Keratinocyte (primary cell): ENCODE results near the gene SELENOO. TPM values are rescaled to one million over a fixed set of nuclear protein-coding genes. Genes with fewer than 3 reads are reported as not detected.

Source experiments
- DNase-seq: peaks from one replicate; pipeline ENCODE4 v3.0.0-alpha.2; 2011; ENCODE audit warnings: low read depth, missing footprints, low spot score
- FAIRE-seq: peaks from 2 replicates; lab custom pipeline; 2011; peaks lifted over from hg19 to GRCh38; lab: Jason Lieb, UNC
- H2AFZ ChIP-seq: 2 replicates; pipeline ENCODE4 v1.6.0; 2012; ENCODE audit warnings: low read length, control low read depth, inconsistent platforms; ENCODE audit not compliant: control insufficient read depth
- H3K27ac ChIP-seq: 2 replicates; pipeline ENCODE4 v1.5.1; 2011; ENCODE audit warnings: low read length; ENCODE audit not compliant: control insufficient read depth, insufficient read depth
- H3K27me3 ChIP-seq: 3 replicates; pipeline ENCODE4 v1.6.0; 2011; ENCODE audit warnings: low read length; ENCODE audit not compliant: control insufficient read depth, insufficient read depth; ENCODE audit errors: extremely low read depth
- H3K36me3 ChIP-seq, 2 experiments: 2 replicates in 1 of 2; 3 replicates in 1 of 2; pipeline ENCODE4 v1.5.1; 2011; ENCODE audit warnings: low read length in 2 of 2, mild to moderate bottlenecking in 1 of 2; ENCODE audit not compliant: control insufficient read depth in 2 of 2, insufficient read depth in 2 of 2; ENCODE audit errors: extremely low read depth in 1 of 2
- H3K4me1 ChIP-seq: 3 replicates; pipeline ENCODE4 v1.5.1; 2011; ENCODE audit warnings: low read length; ENCODE audit not compliant: control insufficient read depth, insufficient read depth; ENCODE audit errors: extremely low read depth
- H3K4me2 ChIP-seq: 3 replicates; pipeline ENCODE4 v1.6.0; 2011; ENCODE audit warnings: low read depth, low read length; ENCODE audit not compliant: control insufficient read depth, insufficient read depth; ENCODE audit errors: extremely low read depth
- H3K4me3 ChIP-seq, 3 experiments: fragments of 200-600 bp in 1 of 3; sonication (generic) in 1 of 3; 2 replicates in 2 of 3; 3 replicates in 1 of 3; pipeline ENCODE4 v1.5.1; 2011 to 2016; ENCODE audit warnings: low read length in 3 of 3, mild to moderate bottlenecking in 3 of 3, control low read depth in 2 of 3, inconsistent platforms in 1 of 3, low read depth in 1 of 3, mixed read lengths in 1 of 3, mixed run types in 1 of 3, moderate library complexity in 1 of 3; ENCODE audit not compliant: control insufficient read depth in 2 of 3, insufficient read depth in 2 of 3; ENCODE audit errors: extremely low read depth in 1 of 3
- H3K79me2 ChIP-seq: 2 replicates; pipeline ENCODE4 v1.6.0; 2012; ENCODE audit warnings: low read length; ENCODE audit not compliant: control insufficient read depth, insufficient read depth
- H3K9ac ChIP-seq: 3 replicates; pipeline ENCODE4 v1.6.0; 2011; ENCODE audit warnings: low read length; ENCODE audit not compliant: control insufficient read depth, insufficient read depth; ENCODE audit errors: extremely low read depth
- H3K9me1 ChIP-seq: 3 replicates; pipeline ENCODE4 v1.6.0; 2011; ENCODE audit warnings: low read length; ENCODE audit not compliant: control insufficient read depth, insufficient read depth; ENCODE audit errors: extremely low read depth
- H3K9me3 ChIP-seq: 2 replicates; pipeline ENCODE4 v1.5.1; 2012; ENCODE audit warnings: low read depth, low read length; ENCODE audit not compliant: control insufficient read depth
- H4K20me1 ChIP-seq: 3 replicates; pipeline ENCODE4 v1.6.0; 2011; ENCODE audit warnings: low read length; ENCODE audit not compliant: control insufficient read depth, insufficient read depth; ENCODE audit errors: extremely low read depth
- EZH2 ChIP-seq: IDR thresholded peaks from one replicate; pipeline ENCODE4 v1.6.1; 2012; ENCODE audit warnings: inconsistent platforms, mild to moderate bottlenecking, low read length, moderate library complexity
- dilution Hi-C: fragments of 300-500 bp; cut with MboI; formaldehyde crosslinking; loops from one replicate; pipeline ENCODE4 v1.7.0; 2020; ENCODE audit warnings: low sequenced_read_pairs; ENCODE audit not compliant: extremely low pct_ligation_motif_present
- polyA plus RNA-seq, 5 experiments: library from polyadenylated mRNA; depleted of rRNA in 3 of 5; stranded (reverse) in 3 of 5; stranded (forward) in 1 of 5; unstranded in 1 of 5; fragments of >200 nt; gene quantifications; 1 replicate in 1 of 5; 2 replicates in 3 of 5; 3 replicates in 1 of 5; pipeline versions ENCODE4 v1.2.1 to v1.2.3, GENCODE V29; 2011 to 2012; ENCODE audit warnings: missing spikeins in 2 of 5, low read depth in 1 of 5, low replicate concordance in 1 of 5
- TF ChIP-seq, protein P1 (sequence below), 3 experiments: IDR thresholded peaks in 1 of 3; conservative IDR thresholded peaks in 1 of 3; optimal IDR thresholded peaks in 1 of 3; 2 replicates in 2 of 3; 3 replicates in 1 of 3; pipeline versions ENCODE3 to v1.5.1; 2011; ENCODE audit warnings: low read length in 3 of 3, mild to moderate bottlenecking in 3 of 3, moderate library complexity in 2 of 3, control low read depth in 1 of 3, inconsistent platforms in 1 of 3; ENCODE audit not compliant: insufficient read depth in 2 of 3; ENCODE audit errors: extremely low read depth in 1 of 3

The SELENOO gene
- polyA plus RNA-seq, 1 donor (not counting 4 experiments of a cell fraction or from before 2014, with no cell fraction given), result 14.4 TPM

DNA sequence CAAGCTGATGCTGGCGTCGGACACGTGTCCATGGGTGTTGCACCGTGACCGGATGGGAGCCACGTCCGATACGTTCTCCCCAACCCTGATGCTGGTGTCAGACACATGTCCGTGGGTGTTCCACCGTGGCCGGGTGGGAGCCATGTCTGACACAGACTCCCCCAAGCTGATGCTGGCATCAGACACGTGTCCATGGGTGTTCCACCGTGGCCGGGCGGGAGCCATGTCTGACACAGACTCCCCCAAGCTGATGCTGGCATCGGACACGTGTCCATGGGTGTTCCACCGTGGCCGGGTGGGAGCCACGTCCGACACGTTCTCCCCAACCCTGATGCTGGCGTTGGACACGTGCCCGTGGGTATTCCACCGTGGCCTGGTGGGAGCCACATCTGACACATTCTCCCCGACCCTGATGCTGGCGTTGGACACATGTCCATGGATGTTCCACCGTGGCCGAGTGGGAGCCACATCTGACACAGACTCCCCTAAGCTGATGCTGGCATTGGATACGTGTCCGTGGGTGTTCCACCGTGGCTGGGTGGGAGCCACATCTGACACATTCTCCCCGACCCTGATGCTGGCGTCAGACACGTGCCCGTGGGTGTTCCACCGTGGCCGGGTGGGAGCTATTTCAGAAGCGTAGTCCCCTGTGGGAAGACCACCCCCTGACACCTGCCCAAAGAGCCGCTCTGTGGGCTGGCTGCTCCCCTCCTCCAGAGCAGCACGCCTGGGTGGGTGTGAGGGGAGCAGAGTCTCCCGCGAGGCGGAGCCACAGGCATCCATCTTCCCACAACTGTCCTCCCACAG lies 20.0 kb downstream of the SELENOO start:
- TF ChIP-seq, protein P1, sequence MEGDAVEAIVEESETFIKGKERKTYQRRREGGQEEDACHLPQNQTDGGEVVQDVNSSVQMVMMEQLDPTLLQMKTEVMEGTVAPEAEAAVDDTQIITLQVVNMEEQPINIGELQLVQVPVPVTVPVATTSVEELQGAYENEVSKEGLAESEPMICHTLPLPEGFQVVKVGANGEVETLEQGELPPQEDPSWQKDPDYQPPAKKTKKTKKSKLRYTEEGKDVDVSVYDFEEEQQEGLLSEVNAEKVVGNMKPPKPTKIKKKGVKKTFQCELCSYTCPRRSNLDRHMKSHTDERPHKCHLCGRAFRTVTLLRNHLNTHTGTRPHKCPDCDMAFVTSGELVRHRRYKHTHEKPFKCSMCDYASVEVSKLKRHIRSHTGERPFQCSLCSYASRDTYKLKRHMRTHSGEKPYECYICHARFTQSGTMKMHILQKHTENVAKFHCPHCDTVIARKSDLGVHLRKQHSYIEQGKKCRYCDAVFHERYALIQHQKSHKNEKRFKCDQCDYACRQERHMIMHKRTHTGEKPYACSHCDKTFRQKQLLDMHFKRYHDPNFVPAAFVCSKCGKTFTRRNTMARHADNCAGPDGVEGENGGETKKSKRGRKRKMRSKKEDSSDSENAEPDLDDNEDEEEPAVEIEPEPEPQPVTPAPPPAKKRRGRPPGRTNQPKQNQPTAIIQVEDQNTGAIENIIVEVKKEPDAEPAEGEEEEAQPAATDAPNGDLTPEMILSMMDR (optimal IDR thresholded peaks at IDR 0.05 in 1 of 3, IDR thresholded peaks at IDR 0.05 in 1 of 3, conservative IDR thresholded peaks at IDR 0.05 in 1 of 3; ENCODE audit: extremely low read depth in 1 of 3, insufficient read depth in 2 of 3, low read length in 3 of 3), result no peak
- no peak for TF ChIP-seq EZH2
- no peaks in the 10 kb centered on the region for H4K20me1 ChIP-seq
- dilution Hi-C loops, result no loop called here

DNA sequence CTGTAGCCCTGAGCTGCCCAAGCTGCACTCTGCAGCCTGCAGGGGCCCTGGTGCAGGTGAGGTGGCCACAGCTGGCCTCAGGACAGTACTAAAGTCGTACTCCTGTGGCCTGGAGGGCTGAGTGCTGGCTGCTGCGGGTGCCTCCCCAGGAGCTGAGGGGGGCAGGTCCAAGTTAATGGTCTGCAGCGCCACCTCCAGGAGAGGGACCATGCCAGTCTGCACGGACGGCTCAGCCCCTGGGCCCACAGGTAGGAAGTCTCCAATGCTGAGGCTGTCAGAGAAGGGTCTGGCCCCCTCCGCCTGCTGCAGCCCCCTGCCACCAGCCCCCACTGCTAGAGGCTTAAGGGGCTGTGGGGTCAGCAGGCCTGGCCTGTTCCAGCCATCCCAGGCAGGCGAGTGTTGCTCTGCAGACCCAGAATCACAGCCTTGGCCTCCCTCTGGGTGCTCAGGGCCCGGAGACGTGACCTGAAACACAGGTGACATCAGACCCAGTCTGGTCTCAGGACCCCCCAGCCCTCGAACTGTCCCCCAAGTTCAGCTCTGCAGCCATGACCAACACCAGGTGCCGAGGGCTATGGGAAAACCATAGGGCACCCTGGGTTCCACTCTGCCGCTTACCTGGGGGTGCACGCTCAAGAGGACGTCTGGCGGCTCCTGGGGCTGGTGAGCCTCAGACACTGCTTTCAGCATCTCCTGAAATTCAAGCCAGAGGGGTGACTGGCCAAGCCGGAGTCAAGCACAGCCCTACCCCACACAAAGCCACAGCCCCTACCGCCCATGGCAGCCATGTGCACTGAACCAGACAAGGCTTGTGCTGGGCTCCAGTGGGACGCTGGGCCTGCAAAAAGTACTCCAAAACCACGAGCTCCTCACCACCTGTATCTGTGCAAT lies 20.8 kb downstream of the SELENOO start:
- dilution Hi-C loops, result no loop called here
- peaks cover 21 to 53% of the 10 kb centered on the region in 2 experiments for H3K36me3 ChIP-seq

More for the DNA sequence above, 20.0 kb downstream of the SELENOO start:
- Histone ChIP-seq H3K4me1 (no peaks in the 10 kb centered on the region), H2AFZ (no peak overlapping the region), H3K9me3 (no peaks in the 10 kb centered on the region), H3K27ac (no peak overlapping the region), H3K9ac (no peak overlapping the region), H3K79me2 (no peaks in the 10 kb centered on the region), H3K9me1 (no peaks in the 10 kb centered on the region), H3K4me3 (no peak overlapping the region), H3K27me3 (no peaks in the 10 kb centered on the region), H3K36me3 (peaks cover 21 to 54% of the 10 kb centered on the region in 2 experiments), H3K4me2 (no peak overlapping the region)
- DNase-seq, result no peak
- no peak for FAIRE-seq

More for the DNA sequence above, 20.8 kb downstream of the SELENOO start:
- Histone ChIP-seq H3K9me3 (no peaks in the 10 kb centered on the region), H3K27ac (no peak overlapping the region), H3K4me1 (no peaks in the 10 kb centered on the region), H2AFZ (no peak overlapping the region), H3K9ac (no peak overlapping the region), H3K4me3 (no peak overlapping the region), H3K27me3 (no peaks in the 10 kb centered on the region), H4K20me1 (no peaks in the 10 kb centered on the region), H3K9me1 (no peaks in the 10 kb centered on the region), H3K4me2 (no peak overlapping the region), H3K79me2 (no peaks in the 10 kb centered on the region)
- FAIRE-seq (no peak), DNase-seq (no peak)
- no peak for TF ChIP-seq EZH2
- TF ChIP-seq, protein P1 (optimal IDR thresholded peaks at IDR 0.05 in 1 of 3, IDR thresholded peaks at IDR 0.05 in 1 of 3, conservative IDR thresholded peaks at IDR 0.05 in 1 of 3; ENCODE audit: extremely low read depth in 1 of 3, insufficient read depth in 2 of 3, low read length in 3 of 3), result peak in 2 of 3 experiments; percentile 16 to 31
